ENCODE measurements around the gene TMEM175. TPM values are rescaled to one million over a fixed set of nuclear protein-coding genes. Genes with fewer than 3 reads are reported as not detected.

Gene TMEM175
- polyA plus RNA-seq, 1 of the 3 experiments (the other 2 are of a cell fraction), result 54.2 TPM

- CTCF ChIA-PET, result interaction anchor here (0.9 to 1.2 kb wide), 2 partner anchors 25 to 220 kb away, joined by 3 read pairs; no protein-coding TSS in a partner anchor
- no peak for TF ChIP-seq EZH2phosphoT487 (IDR thresholded peaks at IDR 0.05; ENCODE audit: borderline replicate concordance, low read depth)
- TF ChIP-seq JUND (IDR thresholded peaks at IDR 0.05), result no peak
- no peak for TF ChIP-seq PBX3 (IDR thresholded peaks at IDR 0.05)
- TF ChIP-seq MXI1 (IDR thresholded peaks at IDR 0.05; ENCODE audit: low read depth, low read length), result no peak
- no peak for TF ChIP-seq RXRA (IDR thresholded peaks at IDR 0.05; ENCODE audit: borderline replicate concordance, low read depth)
- TF ChIP-seq, protein P1, sequence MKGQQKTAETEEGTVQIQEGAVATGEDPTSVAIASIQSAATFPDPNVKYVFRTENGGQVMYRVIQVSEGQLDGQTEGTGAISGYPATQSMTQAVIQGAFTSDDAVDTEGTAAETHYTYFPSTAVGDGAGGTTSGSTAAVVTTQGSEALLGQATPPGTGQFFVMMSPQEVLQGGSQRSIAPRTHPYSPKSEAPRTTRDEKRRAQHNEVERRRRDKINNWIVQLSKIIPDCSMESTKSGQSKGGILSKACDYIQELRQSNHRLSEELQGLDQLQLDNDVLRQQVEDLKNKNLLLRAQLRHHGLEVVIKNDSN (IDR thresholded peaks at IDR 0.05; ENCODE audit: borderline replicate concordance, low read depth), result no peak
- TF ChIP-seq RAD21 (IDR thresholded peaks at IDR 0.05; ENCODE audit: low read length), result no peak
- no peak for TF ChIP-seq FOSL2 (IDR thresholded peaks at IDR 0.05; ENCODE audit: borderline replicate concordance, low read depth)
- no peak for TF ChIP-seq USF2 (IDR thresholded peaks at IDR 0.05; ENCODE audit: borderline replicate concordance, low read depth, low read length)
- no peak for TF ChIP-seq ZBTB33 (IDR thresholded peaks at IDR 0.05; ENCODE audit: borderline replicate concordance, low read depth)
- TF ChIP-seq GATA2 (CRISPR knock-in tag; IDR thresholded peaks at IDR 0.05), result no peak
- no peak for TF ChIP-seq MEF2A (IDR thresholded peaks at IDR 0.05; ENCODE audit: borderline replicate concordance, low read depth)
- no peak for TF ChIP-seq RFX5 (IDR thresholded peaks at IDR 0.05; ENCODE audit: low read length)
- TF ChIP-seq SMC3 (IDR thresholded peaks at IDR 0.05; ENCODE audit: low read depth, low read length), result no peak
- no peak for TF ChIP-seq EP300 (IDR thresholded peaks at IDR 0.05; ENCODE audit: borderline replicate concordance in 1 of 2, low read depth in 1 of 2, low read length in 1 of 2)
- TF ChIP-seq FOXM1 (IDR thresholded peaks at IDR 0.05; ENCODE audit: low read depth), result no peak
- no peak for TF ChIP-seq ELF1 (IDR thresholded peaks at IDR 0.05)
- TF ChIP-seq GABPA (IDR thresholded peaks at IDR 0.05; ENCODE audit: low read depth), result no peak
- TF ChIP-seq TCF12 (IDR thresholded peaks at IDR 0.05), result no peak
These were observed 30.3 kb downstream of the TMEM175 start for GRCh38 chr4:962231-963208.

More at GRCh38 chr4:962231-963208, 30.3 kb downstream of the TMEM175 start:
- POLR2A ChIA-PET, result no interaction called here
- no peak overlapping the region for H3K9ac ChIP-seq
- no peak overlapping the region for H3K4me2 ChIP-seq
- no peak overlapping the region for H3K27ac ChIP-seq (ENCODE audit: low read depth in 2 of 2, low read length in 1 of 2)
- DNase-seq, result no peak
- no peaks in the 10 kb centered on the region for H3K4me1 ChIP-seq (ENCODE audit: control insufficient read depth in 1 of 2, insufficient read depth in 2 of 2, low read depth in 1 of 2, low read length in 1 of 2)
- no peaks in the 10 kb centered on the region for H3F3A ChIP-seq (replicated peaks; ENCODE audit: insufficient read depth)
- H3K9me2 ChIP-seq, result no peaks in the 10 kb centered on the region
- no peaks in the 10 kb centered on the region for H3K79me2 ChIP-seq (ENCODE audit: insufficient read depth)
- H4K20me1 ChIP-seq (ENCODE audit: insufficient read depth), result no peaks in the 10 kb centered on the region
- H3K9me3 ChIP-seq, result no peaks in the 10 kb centered on the region
- H2AFZ ChIP-seq (ENCODE audit: low read depth), result no peak overlapping the region
- H3K4me3 ChIP-seq (ENCODE audit: low read depth in 2 of 2, low read length in 1 of 2), result no peak overlapping the region
- peaks cover 0 to 67% of the 10 kb centered on the region in 2 experiments for H3K36me3 ChIP-seq (replicated peaks in 1 of 2; ENCODE audit: control insufficient read depth in 1 of 2, insufficient read depth in 2 of 2, low read length in 1 of 2)
- WGBS (ENCODE audit: low lambda C conversion rate), result 97% methylated on average over 26 of the region's 54 CpGs
- no peaks in the 10 kb centered on the region for H3K27me3 ChIP-seq (ENCODE audit: insufficient read depth)

All from SK-N-SH (cell line).